GM12864 (cell line): ENCODE data around the gene NUTM2E.
"Not testable (repeated sequence)": the region's sequence is repeated elsewhere in the genome, so short reads cannot be mapped to it uniquely, and the experiment has no call there.

Experiments used
- DNase-seq: peaks from one replicate; pipeline ENCODE4 v3.0.0-alpha.2; 2011; ENCODE audit warnings: low read depth
- H3K4me3 ChIP-seq: 2 replicates; pipeline ENCODE4 v1.5.1; 2011; ENCODE audit warnings: mild to moderate bottlenecking, low read depth, low read length, control low read depth

NUTM2E gene

GRCh38 chr10:79838441-79838840, 11.9 kb downstream of the NUTM2E start:
- H3K4me3 ChIP-seq, DNase-seq: not testable (repeated sequence)

- not testable (repeated sequence) for DNase-seq, H3K4me3 ChIP-seq
Observed at GRCh38 chr10:79853191-79853854, 26.8 kb downstream of the NUTM2E start.

GRCh38 chr10:79862269-79862668, 35.7 kb downstream of the NUTM2E start:
- H3K4me3 ChIP-seq, DNase-seq: not testable (repeated sequence)

- H3K4me3 ChIP-seq, DNase-seq: not testable (repeated sequence)
Observed at GRCh38 chr10:79862803-79863202, 36.3 kb downstream of the NUTM2E start.

GRCh38 chr10:79866903-79867551, 40.5 kb downstream of the NUTM2E start:
- not testable (repeated sequence) for DNase-seq, H3K4me3 ChIP-seq

GRCh38 chr10:79868023-79868422, 41.5 kb downstream of the NUTM2E start:
- not testable (repeated sequence) for DNase-seq, H3K4me3 ChIP-seq

GRCh38 chr10:79869439-79870097, 43.0 kb downstream of the NUTM2E start:
- not testable (repeated sequence) for H3K4me3 ChIP-seq, DNase-seq

GRCh38 chr10:79871729-79872128, 45.2 kb downstream of the NUTM2E start:
- DNase-seq, H3K4me3 ChIP-seq: not testable (repeated sequence)
